GM21528 (cell line): ENCODE data around the gene MMP12.

Experiments used
- ATAC-seq: cut with Tn5 transposase; IDR thresholded peaks from one replicate; pipeline ENCODE4 v1.9.1; 2021; ENCODE audit warnings: mild to moderate bottlenecking, moderate library complexity; ENCODE audit not compliant: unreplicated experiment, low FRiP score

MMP12 gene

DNA sequence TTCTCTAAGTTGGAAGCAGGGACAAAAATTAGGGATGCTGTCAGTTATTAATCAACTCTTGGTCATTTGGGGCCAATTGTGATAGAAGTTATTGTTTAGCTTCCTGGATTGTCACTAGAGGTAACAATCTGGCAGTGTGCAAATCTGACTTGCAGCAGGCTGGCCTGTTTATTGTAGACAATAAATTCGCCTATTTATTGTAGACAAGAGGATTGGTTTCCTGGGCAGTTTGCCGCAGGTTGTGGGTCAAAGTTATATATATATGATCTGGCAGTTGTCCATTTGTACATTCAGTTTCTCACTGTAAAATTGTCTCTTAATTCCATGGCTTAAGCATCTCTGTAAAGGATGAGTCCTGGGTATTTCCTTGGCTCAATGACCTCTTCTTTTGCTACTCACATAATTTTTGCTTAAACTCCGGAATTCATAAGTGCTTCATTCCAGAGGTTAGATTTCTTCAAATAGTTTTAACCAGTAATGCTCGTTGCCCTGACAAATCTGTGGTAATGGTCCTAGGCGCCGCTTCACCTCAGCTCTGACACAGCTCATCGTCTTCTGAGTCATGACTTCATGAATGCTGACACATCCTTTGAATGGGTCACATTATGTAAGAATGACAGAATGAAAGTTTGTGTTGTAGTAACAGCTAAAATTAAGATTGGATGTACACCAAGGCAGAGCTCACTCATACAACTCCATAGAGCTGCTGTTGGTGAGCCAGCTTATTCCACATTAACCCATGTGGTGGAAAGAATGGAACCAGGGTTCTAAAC is 23.6 kb downstream of the MMP12 start:
- no peak for ATAC-seq

DNA sequence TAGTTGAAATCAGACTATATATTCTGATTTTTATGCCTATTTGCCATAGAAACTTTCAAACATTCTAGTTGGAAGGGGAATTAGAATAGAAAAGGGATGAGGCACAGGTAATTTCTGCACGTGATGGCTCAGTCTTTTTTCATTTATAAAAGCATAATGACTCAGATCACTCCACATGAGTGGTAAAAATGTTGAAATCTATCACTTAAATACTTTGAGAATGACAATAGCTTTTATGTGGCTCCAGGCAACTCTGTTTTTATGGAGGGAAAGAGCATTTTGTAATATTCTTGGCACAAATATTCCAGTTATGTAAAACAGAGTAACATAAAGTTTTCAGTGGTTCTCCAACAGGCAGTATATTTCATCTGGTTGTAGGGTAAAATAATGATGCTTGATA is 25.5 kb downstream of the MMP12 start:
- no peak for ATAC-seq

DNA sequence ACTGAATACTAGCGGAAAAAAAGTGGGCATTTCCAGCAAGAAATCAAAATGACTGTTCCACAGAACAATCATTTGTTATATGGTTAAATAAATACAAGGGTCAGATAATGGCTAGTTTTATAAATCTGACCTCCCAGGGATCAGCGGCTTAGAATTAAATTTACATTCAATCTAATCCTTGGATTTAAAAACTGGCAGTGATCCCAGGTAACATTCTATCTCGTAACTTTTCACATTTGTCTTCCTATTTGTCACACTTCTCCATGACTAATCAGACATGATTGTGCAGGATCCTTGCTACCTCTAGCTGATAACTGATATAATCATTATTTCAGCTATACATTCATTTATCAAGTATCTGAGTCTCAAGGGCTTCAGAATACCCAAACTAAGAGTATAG is 28.5 kb downstream of the MMP12 start:
- no peak for ATAC-seq

DNA sequence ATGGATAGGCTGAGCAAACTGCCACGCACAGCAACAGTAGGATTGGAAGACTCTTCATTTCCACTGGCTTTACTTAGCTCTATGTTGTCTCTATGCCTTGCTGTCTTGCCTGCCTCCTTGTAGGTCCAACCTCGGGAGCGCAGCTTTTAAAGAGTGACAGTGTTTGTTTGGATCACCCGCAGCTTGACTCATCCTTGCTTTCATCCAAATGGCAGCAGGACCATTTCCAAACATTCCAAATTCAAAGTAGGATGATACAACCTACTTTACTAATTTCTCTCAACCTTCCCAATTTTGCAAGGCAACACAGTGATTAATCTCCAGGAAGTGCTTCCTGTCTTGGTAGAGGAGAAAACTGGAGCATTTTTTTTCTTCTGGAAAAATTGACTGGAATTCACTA is 31.3 kb downstream of the MMP12 start, which contains the start of gene MMP3:
TSS of gene MMP3 (minus strand) at position 121 of the 400 bp plus-strand sequence. CDS start at position 58, 63 bp downstream.
- ATAC-seq = no peak

DNA sequence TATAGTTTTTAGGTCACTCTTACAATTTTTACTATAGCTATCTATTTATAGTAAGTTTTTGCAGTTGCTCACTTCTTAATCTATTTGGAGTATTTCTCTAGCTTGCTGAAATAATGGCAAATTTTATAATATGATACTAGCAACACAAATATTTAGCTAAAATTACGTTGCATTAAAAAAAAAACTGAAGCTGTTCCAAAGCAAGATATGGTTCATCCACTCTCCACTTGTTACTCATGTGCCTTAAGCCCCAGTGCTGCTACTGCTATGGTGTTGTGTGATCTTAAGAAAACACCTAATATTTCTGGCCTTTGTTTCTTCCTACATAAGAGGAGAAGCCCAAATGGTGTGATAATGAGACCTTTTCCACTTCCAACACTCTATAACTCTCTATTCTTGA is 31.9 kb downstream of the MMP12 start:
- no peak for ATAC-seq

DNA sequence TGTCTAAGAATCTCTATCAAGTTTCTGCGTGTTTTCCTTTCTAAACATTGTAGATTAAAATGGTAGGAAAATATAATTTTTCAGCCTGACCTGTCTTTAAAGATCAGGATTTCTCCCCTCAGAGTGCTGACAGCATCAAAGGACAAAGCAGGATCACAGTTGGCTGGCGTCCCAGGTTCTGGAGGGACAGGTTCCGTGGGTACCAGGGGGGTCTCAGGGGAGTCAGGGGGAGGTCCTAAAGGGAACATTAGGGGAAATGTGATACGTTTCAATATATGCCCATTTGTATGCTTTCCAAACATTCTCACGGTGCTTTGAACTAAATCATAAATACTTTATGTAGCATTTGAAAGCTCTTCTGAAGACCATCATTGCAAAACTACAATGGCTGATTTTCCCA is 34.8 kb downstream of the MMP12 start:
- no peak for ATAC-seq

DNA sequence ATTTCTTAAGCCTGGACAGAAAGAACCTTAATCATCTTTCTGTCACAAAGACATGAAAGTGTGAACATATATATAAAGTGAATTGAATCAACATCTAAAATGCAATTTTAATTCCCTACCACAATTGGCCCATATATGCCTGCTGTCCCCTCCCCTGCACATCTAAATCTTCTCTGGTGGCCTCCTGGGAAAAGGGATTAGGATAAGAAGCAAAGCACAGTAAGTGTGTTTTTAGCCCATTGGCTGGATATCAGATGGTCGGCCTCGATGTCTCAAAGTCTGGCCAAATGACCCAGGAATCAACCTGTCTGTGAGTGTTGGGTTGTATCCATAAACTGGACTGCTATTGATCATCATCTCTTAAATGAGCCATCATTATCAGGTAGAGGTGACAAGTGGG is 37.1 kb downstream of the MMP12 start:
- no peak for ATAC-seq

DNA sequence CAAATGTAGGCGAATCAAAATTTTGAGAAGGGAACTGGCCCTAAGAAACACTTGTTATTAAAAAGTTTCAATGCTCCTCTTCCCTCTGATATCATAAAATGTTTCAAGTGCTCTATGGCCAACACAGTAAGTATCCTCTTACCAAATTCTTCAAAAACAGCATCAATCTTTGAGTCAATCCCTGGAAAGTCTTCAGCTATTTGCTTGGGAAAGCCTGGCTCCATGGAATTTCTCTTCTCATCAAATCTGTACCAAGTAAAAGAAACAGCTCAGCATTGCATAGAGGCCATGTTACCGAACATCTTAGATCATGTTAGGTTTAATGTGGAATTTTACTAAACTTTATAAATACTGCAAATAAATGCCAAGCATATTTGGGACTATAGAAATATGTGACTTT is 37.6 kb downstream of the MMP12 start:
- no peak for ATAC-seq

DNA sequence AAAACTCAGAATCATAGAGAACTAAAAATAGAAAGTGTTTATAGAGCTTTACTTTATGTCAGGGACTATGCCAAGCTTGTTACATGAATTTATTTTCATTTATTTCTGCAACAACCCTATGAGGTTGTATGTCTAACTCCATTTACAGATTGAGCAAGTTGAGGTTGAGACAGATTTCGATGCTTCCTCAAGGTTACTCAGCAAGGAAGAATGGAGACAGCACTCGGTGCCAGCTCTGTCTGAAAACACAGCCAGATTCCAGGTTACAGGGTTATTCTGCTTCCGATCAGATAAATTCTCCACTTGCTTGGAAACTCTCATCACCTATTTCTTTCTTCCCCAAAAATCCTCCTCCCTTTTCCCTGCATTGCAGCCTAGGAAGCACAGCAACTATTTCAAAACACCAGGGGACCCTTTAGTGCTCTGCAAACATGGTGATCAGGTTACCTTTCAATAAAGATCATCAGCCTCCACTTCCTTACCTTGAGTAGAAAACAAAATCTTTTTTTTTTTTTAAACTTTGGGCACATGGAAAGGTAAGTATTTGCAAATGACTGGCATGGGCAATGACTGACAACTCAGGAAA is 38.4 kb downstream of the MMP12 start:
- no peak for ATAC-seq

DNA sequence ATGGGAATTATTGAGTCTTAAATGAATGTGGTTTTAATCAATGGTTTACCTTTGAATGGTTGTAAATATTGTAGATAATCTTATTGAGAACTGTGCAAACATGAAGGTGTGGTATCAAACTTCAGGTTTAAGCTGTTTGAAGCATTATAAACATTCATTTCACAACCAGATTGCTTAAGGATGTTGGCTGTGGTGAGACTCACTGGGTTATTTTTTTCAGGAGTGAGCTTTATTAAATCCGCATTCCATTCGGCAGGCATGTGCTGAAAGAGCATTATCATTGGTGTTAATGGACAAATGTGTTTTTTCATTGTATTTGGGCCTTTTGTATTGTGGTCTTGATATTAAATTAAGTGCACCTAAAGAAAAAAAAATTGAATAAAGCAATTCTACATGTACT is 41.1 kb downstream of the MMP12 start:
- ATAC-seq = no peak

DNA sequence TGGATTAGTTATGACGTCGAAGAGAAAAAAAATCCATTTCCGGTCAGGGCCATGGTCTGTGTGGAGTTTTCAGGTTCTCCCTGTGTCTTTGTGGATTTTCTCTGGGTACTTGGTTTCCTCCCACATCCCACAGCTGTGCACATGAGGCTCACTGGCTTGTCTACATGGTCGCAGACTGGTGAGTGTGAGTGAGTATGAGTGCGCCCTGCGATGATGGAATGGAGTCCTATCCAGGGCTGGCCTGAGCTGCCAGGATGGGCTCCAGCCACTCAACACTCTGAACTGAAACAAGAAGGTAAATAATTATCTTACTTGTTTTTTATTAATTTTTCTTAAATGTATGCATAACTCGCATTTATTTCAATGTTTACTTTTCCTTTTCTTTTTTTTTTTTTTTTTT is 42.2 kb downstream of the MMP12 start:
- no peak for ATAC-seq

DNA sequence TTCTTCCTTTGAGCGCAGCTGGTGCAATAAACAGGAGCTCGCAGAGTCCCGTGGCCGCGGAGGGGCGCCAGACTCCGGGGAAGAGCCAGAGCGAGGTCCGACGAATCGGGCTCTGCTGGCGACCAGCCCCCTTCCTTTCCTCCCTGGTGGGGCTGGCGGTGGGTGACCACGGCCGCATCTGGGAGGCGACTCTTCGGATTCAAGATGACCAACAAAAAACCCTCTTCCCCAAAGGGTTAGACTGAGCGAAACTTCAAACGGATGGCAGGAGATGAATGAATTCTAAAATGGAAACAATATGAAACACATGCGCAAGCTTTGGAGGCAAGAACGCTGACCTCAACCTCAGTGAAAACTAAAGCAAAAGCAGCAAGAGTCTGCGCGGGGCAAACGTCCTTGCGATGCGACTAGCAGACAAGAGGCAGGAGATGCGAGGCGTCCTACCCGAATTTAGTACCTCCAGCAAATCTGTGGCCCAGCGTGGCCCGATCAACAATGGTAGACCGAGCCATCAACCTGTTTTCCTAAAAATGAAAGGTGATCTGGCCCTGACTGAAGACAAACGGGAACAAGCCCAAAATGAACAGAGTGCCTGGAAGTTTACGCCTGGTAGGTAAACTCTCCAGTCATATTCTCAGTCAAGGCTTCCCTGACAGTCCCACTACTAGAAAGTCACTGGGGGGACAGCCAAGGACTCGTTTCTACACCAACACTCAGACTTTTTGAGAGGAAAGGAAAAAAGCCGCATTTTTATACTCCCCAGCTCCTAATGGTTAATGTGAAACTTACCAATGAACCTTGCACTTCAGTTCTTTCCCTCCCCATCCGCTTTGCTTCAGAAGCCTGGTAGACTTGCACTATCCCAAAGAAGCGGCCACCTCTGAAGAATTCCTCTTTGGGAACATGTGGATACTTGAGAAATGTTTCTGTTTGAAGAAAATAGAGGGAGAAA is 43.0 kb downstream of the MMP12 start:
- no peak for ATAC-seq

DNA sequence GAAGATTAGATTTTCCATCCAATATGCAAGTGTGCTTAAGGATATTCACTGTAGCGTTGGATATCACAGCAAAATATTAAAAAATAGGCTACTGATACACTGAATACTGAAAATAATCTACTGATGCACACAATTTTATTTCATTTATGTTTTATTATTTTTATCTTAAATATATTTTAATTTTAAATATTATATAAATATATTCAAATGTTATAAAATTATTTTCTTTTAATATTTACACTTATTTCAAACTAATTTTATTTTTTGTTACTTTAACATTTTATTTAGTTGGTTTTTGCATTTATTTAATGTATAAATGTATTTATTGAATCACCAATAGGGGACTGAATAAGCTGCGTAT is 43.7 kb downstream of the MMP12 start:
- ATAC-seq = no peak

DNA sequence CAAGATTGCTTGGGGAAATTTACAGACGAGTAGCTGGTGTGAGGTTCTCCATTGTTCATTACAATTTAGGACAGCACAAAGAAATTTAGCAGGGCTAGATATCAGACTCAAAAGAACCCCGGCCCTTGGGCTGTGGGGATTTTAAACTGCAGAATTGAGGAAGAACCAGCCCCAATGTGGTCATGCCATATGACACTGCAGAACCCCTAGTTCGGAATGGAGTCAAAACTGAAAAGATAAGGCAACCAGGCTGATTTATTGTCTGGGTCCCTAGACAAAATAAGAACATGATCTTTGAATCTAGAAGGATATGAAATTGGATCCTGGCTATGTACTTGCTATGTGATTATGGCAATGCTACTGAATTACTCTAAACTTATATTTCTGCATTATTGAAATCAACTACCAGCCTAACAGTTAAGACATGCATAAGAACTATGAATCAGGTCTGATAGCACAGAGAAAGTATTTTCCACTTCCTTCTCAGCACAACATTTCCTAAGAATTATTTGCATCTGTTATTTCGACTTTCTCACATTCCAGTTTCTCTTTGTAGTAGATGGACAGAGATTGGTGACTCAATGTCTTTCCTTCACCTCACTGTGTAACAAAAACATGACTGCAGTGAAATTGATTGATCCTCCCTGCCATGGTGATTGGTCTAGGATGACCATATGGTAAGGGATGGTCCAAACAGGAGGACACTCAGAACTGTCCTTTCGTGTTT is 44.6 kb downstream of the MMP12 start:
- ATAC-seq = no peak

DNA sequence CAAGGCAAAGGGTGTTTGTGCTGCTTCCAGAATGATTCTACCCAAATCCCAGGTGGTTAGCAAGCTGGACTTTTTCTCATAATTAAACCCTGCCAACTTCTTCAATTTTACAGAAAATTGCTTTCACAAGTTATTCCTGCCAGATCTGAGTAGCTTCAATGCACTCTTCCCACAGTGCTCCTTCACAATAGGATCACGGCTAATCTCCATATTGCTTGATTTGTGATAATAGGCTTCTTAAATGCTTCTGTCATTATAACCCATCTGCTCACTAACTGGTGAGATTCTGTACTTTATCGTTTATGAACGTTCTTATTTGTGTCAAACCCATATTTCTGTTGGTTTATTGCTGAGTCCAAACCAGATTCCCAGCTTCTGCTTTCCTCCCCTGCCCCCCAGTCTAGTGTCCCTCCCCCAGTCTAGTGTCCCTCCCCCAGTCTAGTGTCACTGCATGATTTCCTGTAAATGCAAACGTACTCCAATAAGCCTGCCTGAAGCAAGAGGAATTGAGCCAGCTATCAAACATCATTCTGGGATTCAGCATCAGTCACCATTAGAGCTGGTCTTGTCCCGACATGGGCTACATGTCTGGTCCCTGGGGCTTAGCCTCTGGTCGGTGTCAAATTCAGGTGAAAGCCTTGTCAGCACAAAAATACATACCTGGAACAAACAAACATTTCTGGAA is 45.3 kb downstream of the MMP12 start:
- no peak for ATAC-seq

DNA sequence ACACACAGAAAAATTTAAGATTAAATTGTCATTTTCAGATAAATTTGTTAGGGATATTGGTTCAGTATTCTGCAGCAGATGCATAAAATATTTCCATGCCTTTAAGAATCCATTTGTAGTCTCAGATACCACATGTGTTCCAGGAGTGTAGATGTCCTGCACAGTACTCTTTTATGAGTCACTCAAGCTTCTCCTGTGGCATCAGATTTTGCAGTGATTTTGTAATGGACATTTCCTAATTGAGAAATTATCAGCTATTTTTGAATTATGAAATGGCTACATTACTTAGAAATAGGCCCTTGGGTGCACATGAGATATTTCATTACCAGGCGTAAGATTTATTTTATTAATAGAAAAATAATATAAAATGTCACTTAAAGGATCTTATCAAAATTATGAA is 50.2 kb downstream of the MMP12 start:
- no peak for ATAC-seq

DNA sequence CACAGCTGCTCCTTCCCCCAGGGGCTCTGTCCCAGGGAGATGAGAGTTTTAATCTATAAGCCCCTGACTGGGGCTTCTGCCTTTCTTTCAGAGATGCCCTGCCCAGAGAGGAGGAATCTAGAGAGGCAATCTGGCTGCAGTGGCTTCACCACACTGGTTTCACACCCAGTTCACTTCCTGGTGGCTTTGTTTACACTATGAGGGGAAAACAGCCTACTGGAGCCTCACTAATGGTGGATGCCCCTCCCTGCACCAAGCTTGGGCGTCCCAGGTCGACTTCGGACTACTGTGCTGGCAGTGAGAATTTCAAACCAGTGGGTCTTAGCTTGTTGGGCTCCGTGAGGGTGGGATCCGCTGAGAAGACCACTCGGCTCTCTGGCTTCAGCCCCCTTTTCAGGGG is 55.3 kb downstream of the MMP12 start:
- no peak for ATAC-seq

DNA sequence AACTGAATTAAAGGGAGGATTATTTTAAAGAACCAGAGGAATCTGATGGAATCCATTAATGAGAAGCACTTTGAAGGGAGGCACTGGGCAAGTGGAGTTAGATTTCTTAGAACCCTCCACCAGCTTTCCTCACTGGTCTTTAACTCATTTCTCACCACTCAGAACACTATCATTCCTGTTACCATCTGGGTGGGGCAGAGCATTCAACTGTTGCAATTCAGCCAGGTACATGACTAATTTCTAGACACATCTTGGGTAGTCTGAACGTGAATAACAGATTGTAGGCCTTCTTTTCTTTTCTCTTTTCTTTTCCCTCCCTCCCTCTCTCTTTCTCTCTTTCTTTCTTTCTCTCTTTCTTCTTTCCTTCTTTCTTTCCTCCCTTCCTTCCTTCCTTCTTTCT is 61.3 kb downstream of the MMP12 start:
- no peak for ATAC-seq
